ENCODE measurements around the gene GNG8. TPM values are rescaled to one million over a fixed set of nuclear protein-coding genes. Genes with fewer than 3 reads are reported as not detected.

GNG8 gene
- total RNA-seq, 1 donor = not detected

GRCh38 chr19:46626446-46626845, 9.6 kb downstream of the GNG8 start:
- Histone ChIP-seq H3K27ac (ENCODE audit: low read depth, low read length) (no peak overlapping the region), H3K4me1 (ENCODE audit: insufficient read depth, low read length) (peaks cover 36% of the 10 kb centered on the region), H3K9me3 (ENCODE audit: low read depth, low read length) (no peaks in the 10 kb centered on the region)

DNA sequence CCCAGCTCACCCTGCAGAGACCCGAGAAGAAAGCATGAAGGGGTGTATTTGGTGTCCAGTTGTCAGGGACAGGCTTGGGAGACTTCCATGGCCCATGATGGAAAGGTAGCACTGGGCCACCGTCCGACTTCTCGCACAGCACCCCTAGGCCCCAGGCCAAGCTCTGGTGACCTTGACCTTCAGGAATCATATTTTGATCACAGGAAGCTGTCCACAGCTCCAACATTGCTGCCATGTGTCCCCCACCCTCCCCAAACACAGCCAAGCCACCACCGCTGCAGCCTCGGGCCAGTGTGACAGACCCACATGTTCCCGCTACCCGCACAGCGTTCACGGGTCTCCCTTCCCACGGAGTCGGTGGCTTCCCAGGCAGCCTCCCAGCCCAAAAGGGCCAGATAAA, 10.3 kb downstream of the GNG8 start:
- DNase-seq (ENCODE audit: insufficient read length, low spot score, missing footprints) = peak; percentile 48
- H3K4me3 ChIP-seq (ENCODE audit: insufficient read depth, low read length) = no peak overlapping the region
- no peaks in the 10 kb centered on the region for H4K20me1 ChIP-seq (ENCODE audit: insufficient read depth, low read length)
- H3K27ac ChIP-seq (ENCODE audit: low read depth, low read length) = peak overlapping the region; percentile 82
- H3K27me3 ChIP-seq (ENCODE audit: insufficient read depth, low read length) = no peaks in the 10 kb centered on the region
- no peak overlapping the region for H2AFZ ChIP-seq (ENCODE audit: low read length)
- H3K9me3 ChIP-seq (ENCODE audit: low read depth, low read length) = no peaks in the 10 kb centered on the region
- TF ChIP-seq, protein P1, sequence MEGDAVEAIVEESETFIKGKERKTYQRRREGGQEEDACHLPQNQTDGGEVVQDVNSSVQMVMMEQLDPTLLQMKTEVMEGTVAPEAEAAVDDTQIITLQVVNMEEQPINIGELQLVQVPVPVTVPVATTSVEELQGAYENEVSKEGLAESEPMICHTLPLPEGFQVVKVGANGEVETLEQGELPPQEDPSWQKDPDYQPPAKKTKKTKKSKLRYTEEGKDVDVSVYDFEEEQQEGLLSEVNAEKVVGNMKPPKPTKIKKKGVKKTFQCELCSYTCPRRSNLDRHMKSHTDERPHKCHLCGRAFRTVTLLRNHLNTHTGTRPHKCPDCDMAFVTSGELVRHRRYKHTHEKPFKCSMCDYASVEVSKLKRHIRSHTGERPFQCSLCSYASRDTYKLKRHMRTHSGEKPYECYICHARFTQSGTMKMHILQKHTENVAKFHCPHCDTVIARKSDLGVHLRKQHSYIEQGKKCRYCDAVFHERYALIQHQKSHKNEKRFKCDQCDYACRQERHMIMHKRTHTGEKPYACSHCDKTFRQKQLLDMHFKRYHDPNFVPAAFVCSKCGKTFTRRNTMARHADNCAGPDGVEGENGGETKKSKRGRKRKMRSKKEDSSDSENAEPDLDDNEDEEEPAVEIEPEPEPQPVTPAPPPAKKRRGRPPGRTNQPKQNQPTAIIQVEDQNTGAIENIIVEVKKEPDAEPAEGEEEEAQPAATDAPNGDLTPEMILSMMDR (IDR thresholded peaks at IDR 0.05; ENCODE audit: extremely low read depth, low read depth, low read length) = no peak
- peaks cover 16% of the 10 kb centered on the region for H3K79me2 ChIP-seq (ENCODE audit: insufficient read depth, low read length)
- H3K4me1 ChIP-seq (ENCODE audit: insufficient read depth, low read length) = peaks cover 38% of the 10 kb centered on the region
- H3K36me3 ChIP-seq (ENCODE audit: insufficient read depth, low read length) = no peaks in the 10 kb centered on the region
- H3K4me2 ChIP-seq (ENCODE audit: insufficient read depth, low read length) = peak overlapping the region; percentile 87

More at GRCh38 chr19:46626446-46626845, 9.6 kb downstream of the GNG8 start:
- DNase-seq (ENCODE audit: insufficient read length, low spot score, missing footprints) = peak; percentile 71
- Histone ChIP-seq H4K20me1 (ENCODE audit: insufficient read depth, low read length) (no peaks in the 10 kb centered on the region), H3K36me3 (ENCODE audit: insufficient read depth, low read length) (no peaks in the 10 kb centered on the region), H3K4me2 (ENCODE audit: insufficient read depth, low read length) (no peak overlapping the region), H3K79me2 (ENCODE audit: insufficient read depth, low read length) (peaks cover 16% of the 10 kb centered on the region), H3K4me3 (ENCODE audit: insufficient read depth, low read length) (no peak overlapping the region), H2AFZ (ENCODE audit: low read length) (no peak overlapping the region), H3K27me3 (ENCODE audit: insufficient read depth, low read length) (no peaks in the 10 kb centered on the region)
- TF ChIP-seq, protein P1 (IDR thresholded peaks at IDR 0.05; ENCODE audit: extremely low read depth, low read depth, low read length) = no peak

- Histone ChIP-seq H3K27me3 (ENCODE audit: insufficient read depth, low read length) (no peaks in the 10 kb centered on the region), H3K4me2 (ENCODE audit: insufficient read depth, low read length) (peak within 1 kb of the TSS; percentile 87), H3K9me3 (ENCODE audit: low read depth, low read length) (no peaks in the 10 kb centered on the region), H3K4me1 (ENCODE audit: insufficient read depth, low read length) (peaks cover 44% of the 10 kb centered on the region), H3K4me3 (ENCODE audit: insufficient read depth, low read length) (peak within 1 kb of the TSS; percentile 65), H2AFZ (ENCODE audit: low read length) (peak within 1 kb of the TSS; percentile 92), H3K36me3 (ENCODE audit: insufficient read depth, low read length) (no peaks in the 10 kb centered on the region), H4K20me1 (ENCODE audit: insufficient read depth, low read length) (no peaks in the 10 kb centered on the region), H3K79me2 (ENCODE audit: insufficient read depth, low read length) (peaks cover 16% of the 10 kb centered on the region), H3K27ac (ENCODE audit: low read depth, low read length) (peak within 1 kb of the TSS; percentile 82)
- peak; percentile 96 for DNase-seq (ENCODE audit: insufficient read length, low spot score, missing footprints)
- TF ChIP-seq, protein P1 (IDR thresholded peaks at IDR 0.05; ENCODE audit: extremely low read depth, low read depth, low read length) = no peak
Observed at GRCh38 chr19:46624958-46625661, 10.9 kb downstream of the GNG8 start, which contains the start of gene PTGIR. Gene PTGIR (minus strand): TSS chr19:46625089. CDS start chr19:46624225, 864 bp downstream.

DNA sequence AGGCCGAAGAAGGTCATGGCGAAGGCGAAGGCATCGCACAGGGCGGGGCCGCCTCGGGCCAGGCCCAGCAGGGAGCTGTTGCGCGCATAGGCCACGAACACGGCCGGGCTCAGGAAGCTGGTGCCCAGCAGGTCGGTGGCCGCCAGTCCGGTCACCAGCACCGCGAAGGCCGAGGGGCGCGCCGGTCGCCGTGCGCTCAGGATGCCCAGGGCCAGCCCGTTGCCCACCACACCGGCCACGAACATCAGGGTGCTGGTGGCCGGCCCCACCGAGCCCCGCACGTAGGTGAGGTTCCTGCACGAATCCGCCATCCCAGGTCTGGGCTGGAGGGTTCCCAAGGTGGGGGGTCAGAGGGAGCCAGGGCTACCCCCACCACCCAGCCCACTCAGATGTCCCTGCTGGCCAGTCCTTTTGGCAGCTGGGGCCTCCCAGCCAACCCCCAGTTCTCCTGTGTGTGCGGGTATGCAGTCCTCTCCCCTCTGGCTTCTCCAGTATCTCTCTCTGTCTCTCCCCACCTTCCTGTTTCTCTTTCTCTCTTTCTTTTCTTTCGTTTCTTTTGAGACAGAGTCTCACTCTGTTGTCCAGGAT, 12.0 kb downstream of the GNG8 start:
- no peaks in the 10 kb centered on the region for H3K9me3 ChIP-seq (ENCODE audit: low read depth, low read length)
- no peak overlapping the region for H3K27ac ChIP-seq (ENCODE audit: low read depth, low read length)
- H3K4me1 ChIP-seq (ENCODE audit: insufficient read depth, low read length) = peaks cover 50% of the 10 kb centered on the region
- H3K36me3 ChIP-seq (ENCODE audit: insufficient read depth, low read length) = no peaks in the 10 kb centered on the region
- peak overlapping the region; percentile 87 for H3K4me2 ChIP-seq (ENCODE audit: insufficient read depth, low read length)
- peaks cover 16% of the 10 kb centered on the region for H3K79me2 ChIP-seq (ENCODE audit: insufficient read depth, low read length)
- DNase-seq (ENCODE audit: insufficient read length, low spot score, missing footprints) = peak; percentile 57
- H3K4me3 ChIP-seq (ENCODE audit: insufficient read depth, low read length) = peak overlapping the region; percentile 65
- H2AFZ ChIP-seq (ENCODE audit: low read length) = no peak overlapping the region
- H4K20me1 ChIP-seq (ENCODE audit: insufficient read depth, low read length) = no peaks in the 10 kb centered on the region
- H3K27me3 ChIP-seq (ENCODE audit: insufficient read depth, low read length) = no peaks in the 10 kb centered on the region
- TF ChIP-seq, protein P1 (IDR thresholded peaks at IDR 0.05; ENCODE audit: extremely low read depth, low read depth, low read length) = no peak
